ENCODE data around the gene ALS2.

ALS2 gene

GRCh38 chr2:201795607-201796477, 15.1 kb upstream of the ALS2 start:
- Histone ChIP-seq H3K4me2 (0 out of 22 replicates have a peak overlapping the region, but pooled peaks of 2 of the 11 experiments have one; percentile 21 to 24), H3K27me3 (no peaks in the 10 kb centered on the region), H3K36me3 (no peaks in the 10 kb centered on the region), H3K9ac (no peak overlapping the region), H4K20me1 (no peaks in the 10 kb centered on the region), H3K9me3 (replicated peaks in 1 of 11) (no peaks in the 10 kb centered on the region), H3K4me1 (peaks cover 0 to 6% (median 0%) of the 10 kb centered on the region in 10 experiments; a peak in 6 of 20 replicates), H3K4me3 (no peak overlapping the region), H3K27ac (no peak overlapping the region)
- TF ChIP-seq Cebpa-rat (IDR thresholded peaks at IDR 0.05), result no peak

DNA sequence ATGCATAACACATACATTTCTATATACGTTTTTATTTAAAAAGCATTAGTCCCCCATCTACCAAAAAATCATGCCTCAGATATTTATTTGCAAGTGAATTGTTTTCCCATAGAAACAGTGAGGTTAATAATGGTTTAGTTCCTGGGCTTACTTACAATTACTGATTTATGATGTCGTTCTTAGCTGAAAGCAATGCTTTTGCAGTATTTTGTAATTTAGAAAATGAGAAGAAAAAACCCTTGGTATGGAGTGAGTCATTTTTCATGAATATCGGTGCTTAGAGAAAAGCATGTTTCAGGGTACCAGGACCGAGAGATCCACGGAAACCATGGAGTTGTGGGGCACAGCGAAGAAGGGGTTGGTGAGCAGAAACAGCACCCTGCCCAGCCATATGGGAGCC, 13.6 kb upstream of the ALS2 start:
- Histone ChIP-seq H3K4me2 (no peak overlapping the region), H3K9ac (no peak overlapping the region), H3K9me3 (replicated peaks in 1 of 11) (no peaks in the 10 kb centered on the region), H3K4me1 (peaks cover 0 to 11% (median 5%) of the 10 kb centered on the region in 10 experiments; a peak in 10 of 20 replicates), H3K4me3 (no peak overlapping the region), H4K20me1 (no peaks in the 10 kb centered on the region), H3K27ac (no peak overlapping the region), H3K36me3 (no peaks in the 10 kb centered on the region), H3K27me3 (no peaks in the 10 kb centered on the region)
- no peak for TF ChIP-seq Cebpa-rat (IDR thresholded peaks at IDR 0.05)

- H3K27ac ChIP-seq, result no peak overlapping the region
- no peak for TF ChIP-seq Cebpa-rat (IDR thresholded peaks at IDR 0.05)
- H3K9ac ChIP-seq, result no peak overlapping the region
- peaks cover 0 to 11% (median 5%) of the 10 kb centered on the region in 10 experiments; a peak in 10 of 20 replicates for H3K4me1 ChIP-seq
- H3K4me3 ChIP-seq, result no peak overlapping the region
- H3K36me3 ChIP-seq, result no peaks in the 10 kb centered on the region
- no peaks in the 10 kb centered on the region for H3K27me3 ChIP-seq
- no peak overlapping the region for H3K4me2 ChIP-seq
- no peaks in the 10 kb centered on the region for H4K20me1 ChIP-seq
- no peaks in the 10 kb centered on the region for H3K9me3 ChIP-seq (replicated peaks in 1 of 11)
Measured at GRCh38 chr2:201793631-201794030, 12.9 kb upstream of the ALS2 start.

DNA sequence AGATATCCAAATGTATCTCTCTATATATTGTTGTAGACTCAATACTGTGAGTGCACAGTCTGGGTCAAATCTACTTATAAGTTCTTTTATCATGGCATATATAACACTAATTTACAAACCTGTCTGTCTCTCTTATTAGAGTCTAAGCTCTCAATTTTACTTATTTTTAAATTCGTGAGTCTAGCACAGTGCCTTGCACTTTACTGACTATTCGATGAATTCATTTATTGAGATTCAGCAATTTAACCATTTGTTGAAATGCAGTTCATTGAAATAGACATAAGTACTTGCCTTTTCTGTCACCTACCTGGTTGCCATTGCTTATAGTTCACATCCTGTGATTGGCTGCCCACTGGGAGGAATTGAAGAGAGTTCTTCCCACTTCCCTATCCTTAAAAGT, 10.3 kb upstream of the ALS2 start:
- H3K4me1 ChIP-seq, result peaks cover 0 to 13% (median 6%) of the 10 kb centered on the region in 10 experiments; a peak in 10 of 20 replicates
- no peak overlapping the region for H3K27ac ChIP-seq
- no peaks in the 10 kb centered on the region for H4K20me1 ChIP-seq
- no peak for TF ChIP-seq Cebpa-rat (IDR thresholded peaks at IDR 0.05)
- H3K4me3 ChIP-seq, result no peak overlapping the region
- no peaks in the 10 kb centered on the region for H3K27me3 ChIP-seq
- no peaks in the 10 kb centered on the region for H3K36me3 ChIP-seq
- no peak overlapping the region for H3K9ac ChIP-seq
- no peak overlapping the region for H3K4me2 ChIP-seq
- H3K9me3 ChIP-seq (replicated peaks in 1 of 11), result no peaks in the 10 kb centered on the region

GRCh38 chr2:201790291-201790690, 9.6 kb upstream of the ALS2 start:
- Histone ChIP-seq H3K36me3 (no peaks in the 10 kb centered on the region), H3K9ac (no peak overlapping the region), H3K4me2 (peak overlapping the region in 2 of 11 experiments; percentile 4 to 41; a peak in 2 of 22 replicates), H3K4me1 (peaks cover 0 to 13% (median 6%) of the 10 kb centered on the region in 10 experiments; a peak in 10 of 20 replicates), H4K20me1 (no peaks in the 10 kb centered on the region), H3K9me3 (replicated peaks in 1 of 11) (no peaks in the 10 kb centered on the region), H3K27me3 (no peaks in the 10 kb centered on the region), H3K27ac (no peak overlapping the region), H3K4me3 (no peak overlapping the region)
- TF ChIP-seq Cebpa-rat (IDR thresholded peaks at IDR 0.05), result no peak

DNA sequence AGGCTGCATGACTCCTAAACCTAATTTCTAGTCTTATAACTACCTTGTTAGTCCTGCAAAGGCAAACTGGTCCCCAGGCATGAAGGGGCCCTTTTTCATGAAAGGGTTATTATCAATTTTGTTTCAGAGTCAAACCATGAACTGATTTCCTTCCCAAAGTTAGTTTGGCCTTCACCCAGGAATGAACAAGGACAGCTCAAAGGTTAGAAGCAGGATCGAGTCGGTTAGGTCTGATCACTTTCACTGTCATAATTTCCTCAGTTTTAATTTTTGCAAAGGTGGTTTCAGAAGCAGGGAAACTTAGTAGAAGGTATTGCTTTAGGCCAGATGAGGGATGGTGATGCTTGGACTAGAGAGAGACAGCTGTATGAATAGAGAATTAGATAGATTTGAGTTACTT, 8.7 kb upstream of the ALS2 start:
- no peak overlapping the region for H3K27ac ChIP-seq
- H3K9me3 ChIP-seq (replicated peaks in 1 of 11), result no peaks in the 10 kb centered on the region
- peaks cover 0 to 13% (median 6%) of the 10 kb centered on the region in 10 experiments; a peak in 10 of 20 replicates for H3K4me1 ChIP-seq
- no peak overlapping the region for H3K4me2 ChIP-seq
- H4K20me1 ChIP-seq, result no peaks in the 10 kb centered on the region
- H3K4me3 ChIP-seq, result no peak overlapping the region
- no peaks in the 10 kb centered on the region for H3K36me3 ChIP-seq
- TF ChIP-seq Cebpa-rat (IDR thresholded peaks at IDR 0.05), result no peak
- no peak overlapping the region for H3K9ac ChIP-seq
- no peaks in the 10 kb centered on the region for H3K27me3 ChIP-seq

GRCh38 chr2:201788371-201788770, 7.6 kb upstream of the ALS2 start:
- no peak for TF ChIP-seq Cebpa-rat (IDR thresholded peaks at IDR 0.05)

DNA sequence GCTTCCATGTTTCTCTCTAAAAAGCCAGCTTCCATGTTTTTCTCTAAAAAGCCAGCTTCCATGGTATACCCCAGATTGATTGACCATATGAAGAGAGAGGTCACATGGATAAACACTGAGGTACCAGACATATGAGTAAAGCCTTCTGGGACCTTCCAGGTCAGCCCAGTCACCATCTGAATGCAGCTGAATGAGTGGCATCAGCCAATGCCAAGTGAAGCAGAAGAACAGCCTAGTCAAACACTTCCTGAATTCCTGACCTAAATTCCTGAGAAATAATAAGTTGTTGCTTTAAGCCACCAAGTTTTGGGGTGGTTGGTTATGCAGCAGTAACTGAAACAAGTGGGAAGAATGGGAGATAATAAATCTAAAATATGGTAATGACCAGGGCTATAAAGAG, 5.7 kb upstream of the ALS2 start:
- no peaks in the 10 kb centered on the region for H4K20me1 ChIP-seq
- no peak overlapping the region for H3K27ac ChIP-seq
- H3K9me3 ChIP-seq (replicated peaks in 1 of 11), result no peaks in the 10 kb centered on the region
- no peak for TF ChIP-seq Cebpa-rat (IDR thresholded peaks at IDR 0.05)
- no peaks in the 10 kb centered on the region for H3K27me3 ChIP-seq
- no peak overlapping the region for H3K4me3 ChIP-seq
- peaks cover 5 to 18% (median 10%) of the 10 kb centered on the region in 10 experiments; a peak in 14 of 20 replicates for H3K4me1 ChIP-seq
- no peak overlapping the region for H3K4me2 ChIP-seq
- H3K9ac ChIP-seq, result no peak overlapping the region
- no peaks in the 10 kb centered on the region for H3K36me3 ChIP-seq

More at GRCh38 chr2:201788371-201788770, 7.6 kb upstream of the ALS2 start:
- no peak overlapping the region for H3K4me3 ChIP-seq
- peaks cover 0 to 13% (median 6%) of the 10 kb centered on the region in 10 experiments; a peak in 10 of 20 replicates for H3K4me1 ChIP-seq
- no peak overlapping the region for H3K27ac ChIP-seq
- H4K20me1 ChIP-seq, result no peaks in the 10 kb centered on the region
- H3K9ac ChIP-seq, result no peak overlapping the region
- H3K36me3 ChIP-seq, result no peaks in the 10 kb centered on the region
- H3K27me3 ChIP-seq, result no peaks in the 10 kb centered on the region
- no peak overlapping the region for H3K4me2 ChIP-seq
- H3K9me3 ChIP-seq (replicated peaks in 1 of 11), result no peaks in the 10 kb centered on the region

DNA sequence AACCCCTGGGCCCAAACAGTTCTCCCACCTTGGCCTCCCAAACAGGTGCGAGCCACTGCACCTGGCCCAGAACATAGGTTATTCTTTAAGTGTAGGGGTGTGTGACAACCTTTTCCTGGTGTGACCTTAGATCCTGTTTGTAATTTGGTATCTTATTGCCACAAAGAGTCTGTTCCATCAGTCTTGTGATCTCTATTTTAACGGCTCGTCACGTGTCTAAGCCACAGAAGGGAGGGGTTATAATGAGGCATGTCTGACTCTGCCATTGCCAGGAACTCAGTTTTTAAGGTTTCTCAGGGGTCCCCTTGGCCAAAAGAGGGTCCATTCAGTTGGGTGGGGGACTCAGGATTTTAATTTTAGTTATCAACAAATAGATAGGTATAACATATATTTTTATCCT, 4.4 kb upstream of the ALS2 start:
- Histone ChIP-seq H3K9me3 (replicated peaks in 1 of 11) (no peaks in the 10 kb centered on the region), H3K27me3 (no peaks in the 10 kb centered on the region), H3K4me2 (no peak overlapping the region), H3K9ac (no peak overlapping the region), H3K27ac (no peak overlapping the region), H3K4me1 (peaks cover 1 to 18% (median 10%) of the 10 kb centered on the region in 10 experiments; a peak in 18 of 20 replicates), H4K20me1 (peaks cover 0 to 2% (median 0%) of the 10 kb centered on the region in 11 experiments; a peak in 1 of 22 replicates), H3K4me3 (no peak overlapping the region), H3K36me3 (no peaks in the 10 kb centered on the region)
- no peak for TF ChIP-seq Cebpa-rat (IDR thresholded peaks at IDR 0.05)

Measured in BLaER1 treated with 17β-estradiol and CSF1 and Interleukin-3, amounts not matched to agents 10 nM and 100 nM (cell line).